HepG2 (cell line): ENCODE measurements around the gene APOA1. TPM values are rescaled to one million over a fixed set of nuclear protein-coding genes. Genes with fewer than 3 reads are reported as not detected.
A peak's percentile ranks its signal among the peaks of the same experiment; 100 is the strongest.

ENCODE experiments used
- ATAC-seq: fragments of 200-7000 bp; cut with Tn5 transposase; 3 replicates; pipeline ENCODE4 v1.9.1; 2020; ENCODE audit warnings: mild to moderate bottlenecking, moderate library complexity
- BruUV-seq: library from RNA; stranded (reverse); fragments of 400-500 nt; replicated peaks from 2 replicates; lab custom pipeline; 2021; lab: Mats Ljungman, UMichigan
- CTCF ChIA-PET: fragments of 300-600 bp; formaldehyde crosslinking; extraction: SDS; loops from one replicate; lab custom pipeline; 2021; ENCODE audit warnings: low total read pairs, inconsistent platforms, low intra/inter-chr PET ratio; lab: Yijun Ruan, JAX
- POLR2A ChIA-PET: fragments of 350-600 bp; sonication (Branson Sonifier 250); formaldehyde crosslinking; loops from one replicate; lab custom pipeline; 2020; ENCODE audit warnings: antibody characterized with exemption, inconsistent platforms; lab: Yijun Ruan, JAX
- DNase-seq: peaks from one replicate; pipeline ENCODE4 v3.0.0-alpha.2; 2015; ENCODE audit warnings: low spot score
- FAIRE-seq: peaks from 3 replicates; lab custom pipeline; 2011; peaks lifted over from hg19 to GRCh38; lab: Jason Lieb, UNC
- H2AFZ ChIP-seq: one replicate; pipeline ENCODE4 v1.6.1; 2011; ENCODE audit warnings: low read length, inconsistent platforms
- H3K27ac ChIP-seq: fragments of 300-600 bp; 3 replicates; pipeline ENCODE4 v1.8.0; 2011; ENCODE audit warnings: mixed run types, mild to moderate bottlenecking, mixed read lengths, low read length, inconsistent platforms; ENCODE audit not compliant: insufficient read depth; ENCODE audit errors: extremely low read length
- H3K27me3 ChIP-seq, 2 experiments: fragments of 200-600 bp in 1 of 2; 2 replicates in 1 of 2; 3 replicates in 1 of 2; pipeline versions ENCODE4 v1.6.0 to v1.8.0; 2011; ENCODE audit warnings: low read length in 2 of 2, mild to moderate bottlenecking in 2 of 2, moderate library complexity in 2 of 2, inconsistent platforms in 1 of 2; ENCODE audit not compliant: insufficient read depth in 2 of 2, control insufficient read depth in 1 of 2
- H3K36me3 ChIP-seq, 2 experiments: fragments of 200-600 bp in 1 of 2; replicated peaks in 1 of 2; 2 replicates in 1 of 2; 3 replicates in 1 of 2; pipeline versions ENCODE4 v1.5.1 to v1.8.0; 2011; ENCODE audit warnings: low read length in 2 of 2, inconsistent platforms in 1 of 2; ENCODE audit not compliant: insufficient read depth in 2 of 2, control insufficient read depth in 1 of 2
- H3K4me1 ChIP-seq: 2 replicates; pipeline ENCODE4 v1.5.1; 2012; ENCODE audit warnings: low read length, inconsistent platforms; ENCODE audit not compliant: insufficient read depth
- H3K4me2 ChIP-seq: 2 replicates; pipeline ENCODE4 v1.6.0; 2011; ENCODE audit warnings: low read depth, low read length, inconsistent platforms
- H3K4me3 ChIP-seq, 3 experiments: fragments of 200-600 bp in 1 of 3; sonication (generic), shearing (Covaris generic) in 1 of 3; replicated peaks in 1 of 3; 2 replicates each; pipeline ENCODE4 v1.5.1; 2011 to 2016; ENCODE audit warnings: low read length in 3 of 3, inconsistent platforms in 2 of 3, low read depth in 2 of 3, mild to moderate bottlenecking in 2 of 3, control low read depth in 1 of 3, mixed read lengths in 1 of 3; ENCODE audit not compliant: insufficient read depth in 1 of 3
- H3K79me2 ChIP-seq: one replicate; pipeline ENCODE4 v1.6.1; 2011; ENCODE audit warnings: low read length, inconsistent platforms; ENCODE audit not compliant: insufficient read depth
- H3K9ac ChIP-seq: 2 replicates; pipeline ENCODE4 v1.6.0; 2011; ENCODE audit warnings: mild to moderate bottlenecking, low read depth, low read length, inconsistent platforms; ENCODE audit not compliant: insufficient read depth
- H3K9me3 ChIP-seq: 2 replicates; pipeline ENCODE4 v1.5.1; 2012; ENCODE audit warnings: mild to moderate bottlenecking, low read length
- H4K20me1 ChIP-seq: 2 replicates; pipeline ENCODE4 v1.6.0; 2011; ENCODE audit warnings: inconsistent platforms, mild to moderate bottlenecking, low read length, moderate library complexity; ENCODE audit not compliant: insufficient read depth
- AGO2 ChIP-seq: fragments of 200-400 bp; formaldehyde crosslinking; optimal IDR thresholded peaks from 2 replicates; pipeline ENCODE3; 2017; ENCODE audit warnings: mild to moderate bottlenecking, low read depth, low read length, moderate library complexity
- ATF7 ChIP-seq, 2 experiments: fragments of 450-650 bp in 1 of 2; sonication (generic) in 1 of 2; formaldehyde crosslinking in 1 of 2; IDR thresholded peaks; 2 replicates each; pipeline versions ENCODE4 v1.4.0 to v1.6.1; 2016 to 2020; ENCODE audit warnings: antibody characterized with exemption in 1 of 2, mild to moderate bottlenecking in 1 of 2, missing genetic modification reagents in 1 of 2
- CHD4 ChIP-seq: fragments of 200-600 bp; sonication (generic); IDR thresholded peaks from 2 replicates; pipeline ENCODE4 v1.7.0; 2017; ENCODE audit warnings: mild to moderate bottlenecking, low read length, borderline replicate concordance
- GFI1 ChIP-seq: sonication (generic); formaldehyde crosslinking; IDR thresholded peaks from 2 replicates; pipeline ENCODE4 v1.5.0; 2020; ENCODE audit warnings: missing genetic modification reagents, mild to moderate bottlenecking, borderline replicate concordance
- HHEX ChIP-seq: IDR thresholded peaks from 2 replicates; pipeline ENCODE4 v1.6.1; 2016; ENCODE audit warnings: control low read depth
- HNRNPK ChIP-seq: fragments of 200-400 bp; formaldehyde crosslinking; IDR thresholded peaks from 2 replicates; pipeline ENCODE4 v1.6.1; 2018; ENCODE audit warnings: low read length, low read depth, moderate library complexity, mild to moderate bottlenecking; ENCODE audit not compliant: poor library complexity, severe bottlenecking
- NFIB ChIP-seq: sonication (generic); formaldehyde crosslinking; IDR thresholded peaks from 2 replicates; pipeline ENCODE4 v1.9.0; 2021; ENCODE audit warnings: missing genetic modification reagents, mild to moderate bottlenecking, borderline replicate concordance
- POLR2A ChIP-seq, 2 experiments: IDR thresholded peaks; 2 replicates each; pipeline ENCODE4 v1.6.1; 2011; ENCODE audit warnings: low read depth in 2 of 2, low read length in 2 of 2, mild to moderate bottlenecking in 1 of 2, moderate library complexity in 1 of 2; ENCODE audit not compliant: insufficient read depth in 1 of 2
- RARA ChIP-seq: IDR thresholded peaks from 2 replicates; pipeline ENCODE4 v1.6.1; 2016; ENCODE audit warnings: missing genetic modification reagents, missing compliant biosample characterization
- SATB2 ChIP-seq: sonication (generic); formaldehyde crosslinking; IDR thresholded peaks from 2 replicates; pipeline ENCODE4 v1.5.0; 2020; ENCODE audit warnings: missing genetic modification reagents
- SETDB1 ChIP-seq: sonication (generic); formaldehyde crosslinking; IDR thresholded peaks from 2 replicates; pipeline ENCODE4 v1.5.1; 2020; ENCODE audit warnings: missing genetic modification reagents, mild to moderate bottlenecking, borderline replicate concordance
- SOX5 ChIP-seq: IDR thresholded peaks from 2 replicates; pipeline ENCODE4 v1.6.1; 2016; ENCODE audit warnings: borderline replicate concordance
- SOX6 ChIP-seq, 2 experiments: fragments of 450-650 bp in 1 of 2; sonication (generic) in 1 of 2; formaldehyde crosslinking in 1 of 2; IDR thresholded peaks; 2 replicates each; pipeline versions ENCODE4 v1.4.0 to v1.6.1; 2017 to 2020; ENCODE audit warnings: antibody characterized with exemption in 1 of 2, mild to moderate bottlenecking in 1 of 2, missing genetic modification reagents in 1 of 2
- ZNF121 ChIP-seq: sonication (generic); formaldehyde crosslinking; IDR thresholded peaks from 2 replicates; pipeline ENCODE4 v1.5.0; 2020; ENCODE audit warnings: mild to moderate bottlenecking, missing genetic modification reagents
- ZNF235 ChIP-seq: sonication (generic); formaldehyde crosslinking; IDR thresholded peaks from 2 replicates; pipeline ENCODE4 v1.8.1; 2023; ENCODE audit warnings: mild to moderate bottlenecking, missing genetic modification reagents, borderline replicate concordance
- ZNF367 ChIP-seq: sonication (generic); formaldehyde crosslinking; IDR thresholded peaks from 2 replicates; pipeline ENCODE4 v1.4.0; 2020; ENCODE audit warnings: missing genetic modification reagents, borderline replicate concordance
- ZNF660 ChIP-seq: sonication (generic); formaldehyde crosslinking; IDR thresholded peaks from 2 replicates; pipeline ENCODE4 v1.5.1; 2020; ENCODE audit warnings: mild to moderate bottlenecking, low read depth, missing genetic modification reagents, borderline replicate concordance
- ZNF709 ChIP-seq: sonication (generic); formaldehyde crosslinking; IDR thresholded peaks from 2 replicates; pipeline ENCODE4 v1.5.0; 2020; ENCODE audit warnings: mild to moderate bottlenecking, missing genetic modification reagents
- WGBS: methylation state at CpG from one replicate; pipeline ENCODE4 v1.1.6; 2017; ENCODE audit warnings: low lambda C conversion rate; 5-methylcytosine and 5-hydroxymethylcytosine counted together
- in situ Hi-C: cut with HindIII; loops from 2 replicates; pipeline ENCODE4 v1.10.0; 2017; ENCODE audit warnings: low pct_unique_long_range_greater_than_20kb; ENCODE audit not compliant: extremely low pct_ligation_motif_present
- intact Hi-C: fragments of 100-400 bp; cut with micrococcal nuclease; formaldehyde crosslinking; loops from one replicate; pipeline ENCODE4 v1.10.0; 2022; ENCODE audit not compliant: unreplicated experiment
- polyA plus RNA-seq, 8 experiments: library from polyadenylated mRNA; depleted of rRNA in 3 of 8; stranded (reverse) in 7 of 8; unstranded in 1 of 8; fragments of >200 nt; fragmentation: Illumina TruSeq in 4 of 8; extraction: Trizol in 4 of 8; gene quantifications; 2 replicates each; pipeline versions ENCODE4 v1.2.1 to v1.2.3, GENCODE V29; 2011 to 2016; ENCODE audit warnings: low read depth in 4 of 8, missing spikeins in 1 of 8, mixed read lengths in 1 of 8; ENCODE audit not compliant: insufficient read depth in 1 of 8
- total RNA-seq, 5 experiments: library from RNA; depleted of rRNA; stranded (reverse); fragments of >200 nt; fragmentation: Illumina TruSeq; extraction: Trizol; gene quantifications; 2 replicates each; pipeline ENCODE4 v1.2.3, GENCODE V29; 2016; ENCODE audit warnings: low read depth in 1 of 5
- TF ChIP-seq, protein P1 (sequence below): sonication (generic); formaldehyde crosslinking; conservative IDR thresholded peaks from 2 replicates; pipeline ENCODE4 v1.8.1; 2023; ENCODE audit warnings: missing genetic modification reagents
- TF ChIP-seq, protein P2 (sequence below): IDR thresholded peaks from 2 replicates; pipeline ENCODE4 v1.6.1; 2018; ENCODE audit warnings: missing genetic modification reagents, mild to moderate bottlenecking, missing compliant biosample characterization

Gene APOA1
- total and polyA plus RNA-seq, 2 of the 13 experiments (the other 11 are each of a cell fraction or from before 2014, with no cell fraction given), result 1,973 to 5,485 TPM

DNA sequence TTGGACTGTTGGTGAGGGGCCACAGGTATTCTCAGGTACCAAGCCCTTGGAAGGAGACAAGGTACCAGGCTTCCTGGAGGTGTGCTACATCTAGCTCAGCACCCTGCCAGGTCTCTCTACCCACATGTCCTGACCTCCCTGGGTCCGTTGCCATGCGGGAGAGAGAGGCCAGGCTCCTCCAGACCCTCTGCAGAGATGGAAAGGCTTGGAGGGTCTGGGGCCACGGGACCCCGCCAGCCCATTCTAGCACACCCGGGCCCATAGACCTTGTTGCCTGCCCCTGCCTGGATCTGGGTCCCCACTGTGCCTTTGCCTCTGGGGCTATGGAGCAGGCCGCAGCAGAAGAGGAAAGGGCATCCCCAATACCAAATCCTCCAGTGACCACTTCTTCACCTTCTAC is 10.0 kb downstream of the APOA1 start:
- BruUV-seq, result no TSS peak
- no peak for DNase-seq
- CTCF ChIA-PET, result interaction anchor here (3.1 kb wide), 1 partner anchor 36 kb away, joined by 21 read pairs; the partner anchor contains the start of gene APOA5
- no peak overlapping the region for H2AFZ ChIP-seq
- 100% methylated on average over 1 of the region's 6 CpGs for WGBS
- TF ChIP-seq HHEX (CRISPR knock-in tag) (no peak), ZNF709 (CRISPR knock-in tag) (0 out of 2 replicates have a peak, but pooled peaks have one; percentile 0), NFIB (CRISPR knock-in tag) (0 out of 2 replicates have a peak, but pooled peaks have one; percentile 68), SOX5 (CRISPR knock-in tag) (no peak), ZNF367 (CRISPR knock-in tag) (no peak), HNRNPK (no peak), SETDB1 (CRISPR knock-in tag) (no peak), GFI1 (CRISPR knock-in tag) (no peak), ATF7 (IDR thresholded peaks at IDR 0.05) (no peak), ATF7 (CRISPR knock-in tag; IDR thresholded peaks at IDR 0.05) (0 out of 2 replicates have a peak, but pooled peaks have one; percentile 0), SOX6 (IDR thresholded peaks at IDR 0.05) (no peak), SOX6 (CRISPR knock-in tag; IDR thresholded peaks at IDR 0.05) (no peak), ZNF121 (no peak), ZNF235 (CRISPR knock-in tag) (no peak), CHD4 (0 out of 2 replicates have a peak, but pooled peaks have one; percentile 13), SATB2 (CRISPR knock-in tag) (no peak), ZNF660 (CRISPR knock-in tag) (no peak), RARA (CRISPR knock-in tag) (no peak), POLR2A (IDR thresholded peaks at IDR 0.05; ENCODE audit: insufficient read depth in 1 of 2, low read depth in 2 of 2, low read length in 2 of 2) (no peak), AGO2 (no peak)
- TF ChIP-seq, protein P1, sequence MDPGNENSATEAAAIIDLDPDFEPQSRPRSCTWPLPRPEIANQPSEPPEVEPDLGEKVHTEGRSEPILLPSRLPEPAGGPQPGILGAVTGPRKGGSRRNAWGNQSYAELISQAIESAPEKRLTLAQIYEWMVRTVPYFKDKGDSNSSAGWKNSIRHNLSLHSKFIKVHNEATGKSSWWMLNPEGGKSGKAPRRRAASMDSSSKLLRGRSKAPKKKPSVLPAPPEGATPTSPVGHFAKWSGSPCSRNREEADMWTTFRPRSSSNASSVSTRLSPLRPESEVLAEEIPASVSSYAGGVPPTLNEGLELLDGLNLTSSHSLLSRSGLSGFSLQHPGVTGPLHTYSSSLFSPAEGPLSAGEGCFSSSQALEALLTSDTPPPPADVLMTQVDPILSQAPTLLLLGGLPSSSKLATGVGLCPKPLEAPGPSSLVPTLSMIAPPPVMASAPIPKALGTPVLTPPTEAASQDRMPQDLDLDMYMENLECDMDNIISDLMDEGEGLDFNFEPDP (CRISPR knock-in tag), result no peak
- TF ChIP-seq, protein P2, sequence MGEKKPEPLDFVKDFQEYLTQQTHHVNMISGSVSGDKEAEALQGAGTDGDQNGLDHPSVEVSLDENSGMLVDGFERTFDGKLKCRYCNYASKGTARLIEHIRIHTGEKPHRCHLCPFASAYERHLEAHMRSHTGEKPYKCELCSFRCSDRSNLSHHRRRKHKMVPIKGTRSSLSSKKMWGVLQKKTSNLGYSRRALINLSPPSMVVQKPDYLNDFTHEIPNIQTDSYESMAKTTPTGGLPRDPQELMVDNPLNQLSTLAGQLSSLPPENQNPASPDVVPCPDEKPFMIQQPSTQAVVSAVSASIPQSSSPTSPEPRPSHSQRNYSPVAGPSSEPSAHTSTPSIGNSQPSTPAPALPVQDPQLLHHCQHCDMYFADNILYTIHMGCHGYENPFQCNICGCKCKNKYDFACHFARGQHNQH (CRISPR knock-in tag), result no peak
- H3K27me3 ChIP-seq, result no peaks in the 10 kb centered on the region
- peaks cover 20% of the 10 kb centered on the region for H3K79me2 ChIP-seq
- no peaks in the 10 kb centered on the region for H4K20me1 ChIP-seq
- peaks cover 93% of the 10 kb centered on the region for H3K4me1 ChIP-seq
- H3K27ac ChIP-seq, result peak overlapping the region; percentile 85
- peak overlapping the region in 1 of 3 experiments; percentile 59; a peak in 1 of 6 replicates for H3K4me3 ChIP-seq
- peak overlapping the region; percentile 40 for H3K9ac ChIP-seq
- FAIRE-seq, result no peak
- intact Hi-C loops (no loop called here), in situ Hi-C loops (no loop called here)
- POLR2A ChIA-PET, result interaction anchor here (1.2 to 18.4 kb wide), 7 partner anchors 10 to 318 kb away, joined by 3 to 1365 read pairs (median 105); partner anchors contain the start of genes APOA1, APOA5, BUD13 and ZPR1
- no peaks in the 10 kb centered on the region for H3K36me3 ChIP-seq
- no peaks in the 10 kb centered on the region for H3K9me3 ChIP-seq
- peak overlapping the region; percentile 81 for H3K4me2 ChIP-seq
- ATAC-seq, result no peak
